ENCODE measurements around the gene CPNE1.

CPNE1 gene

DNA sequence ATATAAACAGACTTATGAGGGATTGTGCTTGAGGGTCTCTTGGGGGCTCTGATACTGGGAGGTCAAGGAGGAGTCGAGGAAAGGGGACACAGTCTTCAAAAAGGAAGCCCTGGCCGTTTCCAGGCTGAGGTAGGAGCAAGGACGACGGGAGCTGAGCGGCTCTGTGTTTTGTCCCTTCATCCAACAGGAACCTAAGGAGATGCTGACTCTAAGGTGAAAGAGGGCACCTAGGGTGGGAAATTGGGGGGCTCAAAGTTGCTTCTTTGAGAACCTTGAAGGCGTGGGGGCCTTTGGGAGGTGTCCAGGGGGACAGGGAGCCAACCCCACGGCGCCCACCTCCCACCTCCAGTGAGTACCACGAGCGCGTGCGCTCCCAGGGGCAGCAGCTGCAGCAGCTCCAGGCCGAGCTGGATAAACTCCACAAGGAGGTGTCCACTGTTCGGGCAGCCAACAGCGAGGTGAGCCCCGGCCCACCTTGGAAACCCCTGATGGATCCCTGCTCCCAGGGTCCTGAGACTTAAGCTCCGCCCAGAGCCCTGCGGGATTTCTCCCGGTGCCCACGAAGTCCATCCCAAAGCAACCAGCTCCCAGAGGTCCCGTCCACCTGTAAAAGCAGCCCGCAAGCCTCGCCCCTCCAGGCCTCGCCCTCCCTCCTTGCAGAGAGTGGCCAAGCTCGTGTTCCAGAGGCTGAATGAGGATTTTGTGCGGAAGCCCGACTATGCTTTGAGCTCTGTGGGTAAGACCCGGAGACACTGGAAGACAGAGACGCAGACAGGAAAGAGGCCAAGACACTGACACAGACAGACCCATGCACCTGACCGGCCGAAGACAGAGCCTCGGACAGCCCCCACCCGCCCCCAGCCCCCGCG, 46.2 kb downstream of the CPNE1 start:
- peak; percentile 14 for DNase-seq

DNA sequence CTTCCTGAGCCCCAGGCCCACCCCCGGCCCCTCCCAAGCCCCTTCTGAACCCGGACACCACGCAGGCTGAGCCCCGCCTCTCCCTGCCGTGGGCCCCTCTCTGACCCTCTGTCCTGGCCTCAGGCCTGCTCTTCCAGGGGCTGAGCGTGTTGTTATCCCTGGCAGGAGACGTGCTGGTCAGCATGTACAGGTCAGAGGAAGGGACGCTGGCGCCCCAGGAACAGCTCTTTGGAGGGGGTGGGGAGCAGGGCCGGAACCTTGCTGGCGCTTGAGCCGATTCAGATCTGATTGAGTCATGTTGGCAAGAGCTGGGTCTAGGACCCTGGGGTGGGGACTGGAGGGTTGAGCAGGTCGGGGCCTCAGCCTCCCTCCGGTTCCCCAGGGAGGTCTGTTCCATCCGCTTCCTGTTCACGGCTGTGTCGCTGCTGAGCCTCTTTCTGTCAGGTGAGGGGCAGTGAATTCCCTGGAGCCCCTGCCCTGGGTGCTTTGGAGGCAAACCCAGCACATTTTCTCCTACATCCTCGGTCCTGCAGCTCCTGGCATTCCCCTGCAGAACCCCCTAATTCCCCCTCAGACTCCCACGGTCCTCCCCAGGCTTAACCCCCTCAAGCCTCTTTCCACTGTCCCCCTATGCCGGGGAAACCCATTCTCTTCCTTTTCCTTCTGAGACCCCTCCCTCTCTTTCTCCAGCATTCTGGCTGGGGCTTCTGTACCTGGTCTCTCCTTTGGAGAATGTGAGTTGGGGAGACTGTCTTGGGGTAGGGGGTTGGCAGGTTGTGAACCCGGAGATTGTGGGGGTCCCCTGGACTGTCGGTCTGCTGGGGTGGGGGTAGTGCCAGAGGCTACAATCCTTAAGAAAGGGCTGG, 47.1 kb downstream of the CPNE1 start:
- DNase-seq = peak; percentile 58

DNA sequence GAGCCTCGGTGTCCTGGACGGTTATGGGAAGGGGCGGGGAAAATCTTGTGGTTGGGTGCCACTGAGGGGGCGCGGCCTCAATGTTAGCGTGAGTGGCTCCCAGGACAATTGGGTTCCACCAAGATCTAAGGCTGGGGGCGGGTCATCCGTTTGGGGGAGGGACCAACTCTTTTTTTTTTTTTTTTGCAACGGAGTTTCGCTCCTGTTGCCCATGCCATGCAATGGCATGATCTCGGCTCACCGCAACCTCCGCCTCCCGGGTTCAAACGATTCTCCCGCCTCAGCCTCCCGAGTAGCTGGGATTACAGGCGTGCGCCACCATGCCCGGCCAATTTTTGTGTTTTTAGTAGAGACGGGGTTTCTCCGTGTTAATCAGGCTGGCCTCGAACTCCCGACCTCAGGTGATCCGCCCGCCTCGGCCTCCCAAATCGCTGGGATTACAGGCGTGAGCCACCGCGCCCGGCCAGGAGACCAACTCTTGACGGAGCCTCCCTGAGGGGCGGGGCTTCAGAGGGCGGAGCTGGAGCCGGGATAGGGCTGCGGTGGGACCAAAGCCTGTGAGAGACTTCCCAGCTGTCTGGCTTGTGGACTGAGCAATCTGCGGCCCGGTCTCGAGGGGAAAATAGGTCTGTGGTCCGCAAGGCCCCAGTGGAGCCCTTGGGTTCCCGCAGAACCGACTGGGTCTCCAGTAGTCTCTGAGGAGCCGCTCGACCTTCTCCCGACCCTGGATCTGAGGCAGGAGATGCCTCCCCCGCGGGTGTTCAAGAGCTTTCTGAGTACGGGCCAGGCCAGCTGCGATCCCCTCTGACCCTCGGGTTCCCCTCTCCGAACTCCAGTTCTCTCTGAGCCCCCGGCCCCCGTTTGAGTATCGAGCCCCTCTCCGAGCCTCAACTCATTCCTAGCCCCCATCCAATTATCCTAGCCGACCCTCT, 48.0 kb downstream of the CPNE1 start:
- no peak for DNase-seq

DNA sequence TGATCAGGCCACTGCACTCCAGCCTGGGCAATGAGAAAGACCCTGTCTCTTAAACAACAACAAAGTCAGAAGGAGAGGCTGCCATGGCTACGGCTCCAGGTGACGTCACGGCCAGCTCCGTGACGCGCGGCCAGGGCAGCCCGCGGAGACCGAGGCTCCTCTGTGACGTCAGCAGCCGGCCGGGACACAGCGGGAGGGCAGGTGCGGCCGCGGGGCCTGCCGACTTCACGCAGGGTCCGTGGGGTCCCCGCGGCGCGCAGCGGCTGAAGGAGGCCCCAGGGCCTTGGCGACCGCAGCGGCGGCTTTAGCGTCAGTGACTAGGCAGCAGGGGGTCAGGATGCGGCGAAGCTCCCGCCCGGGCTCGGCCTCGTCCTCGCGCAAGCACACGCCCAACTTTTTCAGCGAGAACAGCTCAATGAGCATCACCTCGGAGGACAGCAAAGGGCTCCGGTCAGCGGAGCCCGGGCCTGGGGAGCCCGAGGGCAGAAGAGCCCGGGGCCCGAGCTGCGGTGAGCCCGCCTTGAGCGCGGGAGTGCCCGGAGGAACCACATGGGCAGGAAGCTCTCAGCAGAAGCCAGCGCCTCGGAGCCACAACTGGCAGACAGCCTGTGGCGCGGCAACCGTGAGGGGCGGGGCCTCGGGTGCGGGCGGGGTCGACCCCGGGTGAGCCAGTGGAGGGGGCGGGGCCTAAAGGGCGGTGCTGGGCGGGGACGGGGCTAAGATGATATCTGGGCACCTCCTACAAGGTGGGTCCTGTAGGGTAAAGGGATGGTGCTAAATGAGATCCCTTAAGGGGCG, 48.8 kb downstream of the CPNE1 start, which contains the start of gene SPAG4:
SPAG4 (plus strand) TSS at position 163 of the 798 bp plus-strand sequence; CDS start at position 338, 175 bp downstream.
- DNase-seq = peak; percentile 83

DNA sequence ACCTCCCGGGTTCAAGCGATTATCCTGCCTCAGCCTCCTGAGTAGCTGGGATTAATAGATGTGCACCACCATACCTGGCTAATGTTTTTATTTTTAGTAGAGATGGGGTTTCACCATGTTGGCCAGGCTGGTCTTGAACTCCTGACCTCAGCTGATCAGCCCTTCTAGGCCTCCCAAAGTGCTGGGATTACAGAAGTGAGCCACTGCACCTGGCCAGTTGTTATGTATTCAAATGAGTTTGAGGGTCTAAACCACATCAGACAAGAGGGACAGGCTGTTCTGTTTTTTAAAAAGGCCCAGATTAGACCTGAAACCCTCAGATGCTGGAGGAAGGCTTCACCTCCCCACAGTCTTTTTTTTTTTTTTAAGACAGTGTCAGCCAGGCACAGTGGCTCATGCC, 53.2 kb downstream of the CPNE1 start:
- no peak for DNase-seq

DNA sequence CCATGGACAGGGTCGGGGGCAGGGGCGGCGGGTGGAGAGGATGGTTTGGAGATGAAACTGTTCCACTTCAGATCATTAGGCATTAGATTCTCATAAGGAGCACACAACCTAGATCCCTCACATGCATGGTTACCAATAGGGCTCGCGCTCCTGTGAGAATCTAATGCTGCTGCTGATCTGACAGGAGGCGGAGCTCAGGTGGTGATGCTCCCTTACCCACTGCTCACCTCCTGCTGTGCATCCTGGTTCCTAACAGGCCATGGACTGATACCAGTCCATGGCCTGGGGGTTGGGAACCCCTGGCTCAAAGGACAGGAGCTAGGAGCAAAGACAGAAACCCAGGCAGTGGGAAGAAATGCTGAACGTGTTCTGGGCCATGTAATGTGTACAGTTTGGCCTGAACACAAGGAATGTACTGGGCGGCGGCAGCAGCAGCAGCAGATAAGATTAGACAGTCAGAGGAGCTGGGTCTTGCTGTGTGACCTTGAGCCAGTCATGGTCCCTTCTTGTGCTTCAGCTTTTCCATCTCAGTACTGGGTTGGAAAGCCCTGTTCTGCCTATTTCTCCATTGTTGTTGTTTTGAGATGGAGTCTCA, 53.8 kb downstream of the CPNE1 start:
- DNase-seq = no peak

DNA sequence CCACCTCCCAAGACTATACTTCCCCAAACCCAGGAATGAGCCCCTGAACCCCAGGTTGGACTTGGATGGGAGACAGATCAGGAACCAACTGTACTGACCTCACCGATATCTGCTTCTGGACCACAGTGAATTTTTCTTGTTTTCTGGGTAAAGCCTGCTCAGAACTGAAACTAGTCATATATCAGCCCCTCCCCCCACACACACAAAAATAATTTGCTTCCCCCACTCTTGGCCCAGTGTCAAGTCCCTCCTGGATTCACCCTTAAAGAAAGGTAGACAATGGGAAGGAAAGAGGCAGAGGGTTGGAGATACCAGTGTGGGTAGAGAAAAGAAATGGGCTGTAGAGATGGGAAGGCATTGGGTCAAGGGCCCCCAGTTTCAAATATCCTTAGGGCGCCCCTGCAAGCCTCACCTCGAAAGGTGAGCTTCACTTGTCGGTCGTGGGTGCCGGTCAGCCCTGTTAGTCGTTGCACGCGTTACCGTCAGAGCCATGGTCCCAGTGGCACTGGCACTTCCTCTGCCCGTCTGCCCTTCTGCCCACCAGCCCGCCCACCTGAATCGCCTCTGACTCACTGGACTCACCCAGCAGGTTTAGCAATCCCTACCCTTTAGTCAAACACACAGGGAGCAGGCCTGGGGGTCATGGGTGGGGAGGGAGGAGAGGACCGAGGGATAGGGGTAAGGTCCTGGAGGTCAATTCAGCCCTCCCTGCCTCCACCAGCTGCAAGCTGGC, 57.5 kb downstream of the CPNE1 start:
- no peak for DNase-seq

DNA sequence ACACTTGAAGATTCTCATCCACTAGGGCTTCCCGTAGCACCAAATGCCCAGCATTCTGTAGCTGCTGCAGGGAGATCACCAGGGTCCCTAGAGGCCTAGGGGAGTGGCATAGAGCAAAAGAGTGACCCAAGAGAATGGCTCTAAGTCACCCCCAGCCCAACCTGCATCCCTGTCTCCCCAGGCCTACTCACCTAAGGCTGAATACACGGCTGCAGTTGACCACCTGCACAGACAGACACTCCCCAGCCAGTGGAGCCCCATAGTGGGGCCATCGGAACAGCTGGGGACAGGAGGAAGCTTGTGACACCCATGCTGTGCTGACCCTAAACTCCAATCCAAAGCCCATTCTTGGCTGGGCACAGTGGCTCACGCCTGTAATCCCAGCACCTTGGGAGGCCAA, 58.6 kb downstream of the CPNE1 start:
- DNase-seq = no peak

DNA sequence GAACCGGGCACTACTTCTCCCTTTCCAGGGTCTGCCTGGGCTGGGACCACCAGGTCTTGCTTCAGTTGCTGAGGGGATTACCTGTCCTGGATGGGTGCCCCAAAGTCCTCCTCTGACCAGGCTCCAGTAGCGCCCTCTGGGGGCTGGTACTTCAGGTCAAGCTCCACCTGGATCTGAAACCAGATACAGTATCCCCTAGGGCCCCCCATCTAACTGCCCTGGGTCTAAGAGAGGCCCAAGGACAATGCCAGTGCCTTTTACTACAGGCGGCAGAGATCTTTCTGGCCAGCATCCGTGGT, 60.3 kb downstream of the CPNE1 start:
- DNase-seq = no peak

DNA sequence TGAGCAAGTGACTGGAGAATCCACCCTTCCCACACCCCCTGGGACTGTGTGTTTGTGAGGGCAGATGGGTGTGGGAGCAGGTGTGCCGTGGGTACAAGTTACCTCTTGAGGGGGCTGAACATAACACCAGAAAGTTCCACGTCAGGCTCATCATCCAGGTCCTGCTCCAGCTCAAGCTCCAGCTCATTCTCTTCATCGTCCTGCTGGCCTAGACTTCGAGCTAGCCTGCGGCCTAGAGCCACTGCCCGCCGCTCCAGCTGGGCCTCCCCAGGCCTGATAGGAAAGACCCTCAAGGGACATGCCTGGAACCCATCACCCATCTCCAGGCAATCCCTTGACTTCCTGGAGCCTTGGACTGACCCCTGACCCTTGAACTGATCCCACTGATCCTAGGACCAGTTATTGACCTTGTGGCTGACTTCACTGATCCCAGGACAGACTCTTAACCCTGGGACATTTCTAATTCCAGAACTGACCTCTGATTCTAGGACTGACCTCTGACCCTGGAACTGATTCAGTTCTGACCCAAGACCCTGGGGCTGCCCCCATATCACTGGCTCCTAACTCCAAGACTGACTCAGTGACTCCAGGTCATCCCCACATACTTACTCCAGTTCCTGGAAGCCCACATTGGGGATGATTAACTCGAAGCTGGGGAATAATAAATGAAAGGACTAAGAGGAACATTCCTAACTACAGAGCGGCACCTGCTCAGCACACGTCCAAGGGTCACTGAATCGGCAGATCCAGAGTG, 60.8 kb downstream of the CPNE1 start:
- no peak for DNase-seq

DNA sequence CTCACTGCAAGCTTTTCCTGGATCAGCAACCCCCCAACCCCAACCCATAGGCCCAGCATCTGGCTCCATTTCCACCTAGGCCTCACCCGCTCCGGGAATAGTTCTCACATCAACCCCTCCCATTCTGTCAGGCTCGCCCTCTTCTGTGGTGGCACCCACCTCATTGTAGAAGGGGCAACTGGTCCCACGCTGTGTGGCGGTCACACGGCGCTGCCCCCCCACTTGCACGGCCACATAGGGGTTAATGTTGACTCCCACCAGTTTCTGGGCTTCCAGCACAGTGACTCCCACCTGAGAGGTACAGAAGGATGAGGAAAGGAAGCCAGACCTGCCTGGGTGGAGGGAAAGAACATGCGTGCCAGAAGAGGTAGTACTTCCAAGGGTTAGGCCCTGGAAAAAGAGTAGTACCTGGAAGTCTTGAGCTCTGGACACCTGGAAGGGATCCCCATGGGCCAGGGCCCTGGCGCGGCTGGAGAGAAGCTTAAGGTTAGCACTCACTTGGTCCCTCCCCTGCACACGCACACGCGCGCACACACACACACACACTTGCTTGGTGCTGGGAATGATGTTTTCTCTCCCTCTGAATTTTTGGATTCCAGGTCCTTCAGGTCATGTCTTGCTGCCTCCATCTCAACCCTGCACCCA, 61.7 kb downstream of the CPNE1 start:
- DNase-seq = no peak

DNA sequence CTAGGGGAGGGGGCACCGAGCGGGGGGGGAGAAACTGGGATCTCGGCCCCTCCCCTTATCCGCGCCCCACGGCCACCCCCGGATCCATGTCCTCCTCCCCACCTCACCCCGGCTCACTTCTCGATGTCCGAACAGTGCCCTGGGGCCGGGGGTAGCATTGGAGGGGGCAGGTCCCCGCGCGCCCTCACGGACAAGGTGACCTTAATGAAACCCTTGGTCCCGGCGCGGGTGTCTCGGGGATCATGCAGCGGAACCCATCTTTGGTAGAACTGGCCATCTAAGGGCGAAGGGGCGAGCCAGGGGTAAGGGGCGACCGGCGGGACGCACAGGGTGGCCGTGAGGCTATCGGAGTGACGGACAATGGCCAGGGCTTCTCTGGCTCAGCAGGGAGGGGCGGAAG, 62.7 kb downstream of the CPNE1 start:
- DNase-seq = no peak

DNA sequence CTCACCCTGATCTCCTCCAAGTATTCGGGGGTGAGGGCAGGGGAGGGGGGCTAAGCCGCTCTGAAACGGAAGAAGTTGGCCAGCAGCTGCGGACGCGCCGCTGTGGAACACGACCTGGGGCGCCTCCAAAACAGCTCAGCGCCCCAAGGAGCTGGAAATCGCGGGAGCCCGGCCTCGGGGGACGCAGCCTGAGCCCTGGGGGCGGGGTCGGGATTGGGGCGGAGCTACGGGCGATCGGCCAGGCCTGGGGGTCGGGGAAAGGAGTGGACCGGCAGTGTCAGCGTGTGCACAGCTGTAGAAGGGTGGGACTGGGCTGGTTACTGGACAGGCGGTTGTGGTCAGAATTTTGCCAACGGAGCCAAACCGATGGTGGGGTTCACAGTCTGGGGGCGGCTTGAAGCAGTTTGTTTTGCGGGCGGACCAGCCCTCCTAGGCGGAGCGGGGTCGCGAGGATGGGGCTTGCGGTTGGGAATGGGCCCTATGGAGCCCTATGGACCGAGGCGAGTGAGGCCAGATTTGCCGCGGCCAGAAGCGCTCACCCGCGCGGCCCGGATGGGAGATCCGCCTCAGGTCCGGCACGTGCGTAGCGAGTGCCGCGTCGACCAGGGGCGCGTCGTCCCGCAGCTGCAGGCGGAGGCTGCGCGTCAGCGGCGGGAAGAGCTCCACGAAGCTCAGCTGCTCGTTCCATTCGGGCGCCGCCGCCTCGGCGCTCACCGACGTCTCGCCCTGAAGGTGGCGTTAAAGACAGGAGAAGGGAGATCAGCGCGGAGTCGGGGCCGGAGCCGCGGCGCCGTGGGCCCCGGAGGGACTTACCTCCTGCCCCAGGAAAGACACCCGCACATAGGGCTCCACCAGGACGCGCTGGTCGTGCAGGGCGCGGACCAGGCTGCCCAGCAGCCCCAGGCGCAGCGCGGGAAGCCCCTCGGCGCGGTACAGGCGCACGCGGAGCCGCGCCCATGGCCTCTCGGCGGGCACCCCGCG, 63.4 kb downstream of the CPNE1 start:
- peak; percentile 34 for DNase-seq

DNA sequence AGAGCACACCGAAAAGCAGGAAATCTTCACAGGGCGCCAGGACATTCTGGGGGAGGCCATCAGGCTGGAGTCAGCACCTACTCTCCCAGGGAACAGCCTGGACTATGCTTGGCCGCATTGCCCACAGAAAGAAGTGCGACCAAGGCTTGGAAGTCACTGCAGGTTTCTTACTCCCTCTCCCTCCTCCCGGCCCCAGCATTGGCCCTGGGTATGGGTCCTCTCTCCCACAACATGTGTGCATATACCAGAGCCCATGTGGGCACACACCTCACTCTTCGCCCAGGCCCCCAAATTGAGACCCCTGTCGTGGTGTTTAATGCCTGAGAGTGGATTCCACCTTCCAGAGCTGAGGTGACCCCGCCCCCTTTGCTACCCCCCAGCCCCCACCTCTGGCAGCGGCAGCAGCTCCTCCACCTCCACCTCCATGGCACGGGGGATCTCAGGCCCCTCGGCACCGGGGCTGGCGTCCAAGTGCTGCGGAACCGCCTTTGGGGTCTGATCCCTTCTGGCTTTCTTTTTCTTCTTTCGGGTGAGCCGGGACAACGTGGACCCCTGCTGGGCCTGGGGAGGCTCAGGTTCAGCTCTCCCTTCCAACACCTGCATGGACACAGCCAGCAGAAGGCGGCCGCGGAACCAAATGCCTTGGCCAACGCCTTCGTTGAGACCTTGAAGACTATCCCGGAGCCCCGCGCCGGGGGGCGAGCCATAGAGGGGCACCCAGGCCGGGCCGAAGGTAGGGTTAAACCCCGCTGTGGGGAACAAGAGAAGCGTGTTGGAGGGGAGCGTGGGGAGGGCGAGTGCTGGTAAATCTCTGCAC, 64.3 kb downstream of the CPNE1 start:
- DNase-seq = no peak

DNA sequence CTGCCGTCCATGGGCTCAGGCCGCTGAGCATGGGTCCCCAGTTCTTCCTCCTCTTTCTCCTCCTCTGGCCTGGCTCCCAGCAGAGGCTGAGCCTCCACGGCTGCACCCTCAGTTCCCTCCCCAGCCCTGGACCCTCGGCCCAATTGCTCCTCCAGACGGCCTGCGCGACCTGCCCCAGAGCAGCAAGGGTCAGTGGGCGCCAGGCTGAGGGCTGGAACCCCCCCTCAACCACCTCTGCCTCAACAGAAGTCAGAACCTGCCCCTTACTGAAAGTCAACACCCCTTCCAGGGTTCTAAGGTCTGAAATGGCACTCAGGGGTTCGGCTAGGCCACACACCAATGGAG, 65.0 kb downstream of the CPNE1 start:
- DNase-seq = no peak

DNA sequence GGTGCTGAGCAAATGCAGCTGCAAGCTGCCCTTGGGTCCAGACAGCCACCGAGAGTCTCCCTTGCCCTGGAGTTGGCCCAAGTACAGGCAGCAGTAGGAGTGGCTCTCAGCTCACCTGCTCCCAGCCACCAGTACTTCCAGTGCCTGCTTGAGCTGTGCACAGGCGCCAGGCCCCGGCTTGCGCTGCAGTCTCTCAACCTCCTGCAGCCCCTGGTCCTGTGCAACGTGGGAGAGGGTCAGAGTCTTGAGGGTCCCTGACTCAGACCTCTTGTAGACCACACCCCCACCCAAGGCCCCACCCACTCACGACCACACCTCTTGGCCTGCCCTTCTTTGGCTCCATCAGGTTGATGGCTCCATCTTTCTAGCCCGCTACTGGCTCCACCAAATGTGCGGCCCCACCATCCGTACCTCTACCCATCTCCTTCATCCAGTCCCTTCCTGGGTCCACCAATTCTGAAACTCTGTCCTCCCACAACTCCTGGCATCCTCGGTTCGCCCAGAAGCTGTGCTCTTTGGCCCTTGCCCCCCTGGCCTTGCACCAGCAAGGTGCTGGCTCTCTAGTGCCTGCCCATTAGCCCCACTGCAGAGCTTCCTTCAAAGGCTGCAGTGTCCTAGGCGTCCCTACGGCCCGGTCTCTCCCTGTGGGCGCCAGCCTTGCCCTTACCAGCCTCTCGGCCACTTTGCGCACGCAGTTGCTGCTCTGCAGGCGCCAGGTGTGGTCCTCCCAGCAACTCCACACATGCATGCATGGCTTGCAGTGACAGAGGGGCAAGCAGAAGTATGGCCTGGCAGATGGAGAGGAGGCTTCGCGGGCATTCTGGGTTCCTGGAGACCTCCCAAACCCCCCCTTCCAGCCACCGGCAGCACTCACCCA, 65.6 kb downstream of the CPNE1 start:
- peak; percentile 28 for DNase-seq

DNA sequence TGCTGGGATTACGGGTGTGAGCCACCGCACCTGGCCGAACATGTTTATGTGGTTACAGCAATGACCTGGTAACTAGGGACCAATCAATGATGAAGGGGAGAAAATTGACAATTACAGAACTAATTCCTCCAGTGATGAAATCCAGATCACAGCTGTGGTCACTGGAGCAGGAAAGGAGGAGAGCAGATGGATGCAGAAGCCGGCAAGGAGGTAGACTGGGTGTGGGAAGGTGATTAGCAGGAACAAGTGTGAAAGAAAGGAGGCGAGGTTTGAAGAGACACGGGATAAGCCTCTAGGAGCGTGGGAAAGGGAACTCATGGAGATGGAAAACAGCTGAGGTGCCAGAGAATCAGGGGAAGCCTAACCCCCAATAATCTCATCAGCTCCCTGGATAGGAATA, 66.2 kb downstream of the CPNE1 start:
- DNase-seq = no peak

Data from NCI-H510A treated with DMSO at 0.1 percent for 48 hours (cell line).